GM12864 (cell line): ENCODE data around the gene ZNF638.
A peak's percentile ranks its signal among the peaks of the same experiment; 100 is the strongest.

Source experiments
- DNase-seq: peaks from one replicate; pipeline ENCODE4 v3.0.0-alpha.2; 2011; ENCODE audit warnings: low read depth
- H3K4me3 ChIP-seq: 2 replicates; pipeline ENCODE4 v1.5.1; 2011; ENCODE audit warnings: mild to moderate bottlenecking, low read depth, low read length, control low read depth
- CTCF ChIP-seq: IDR thresholded peaks from 2 replicates; pipeline ENCODE4 v1.5.1; 2011; ENCODE audit warnings: low read depth, mild to moderate bottlenecking, moderate library complexity, low read length, control low read depth, inconsistent platforms; ENCODE audit errors: missing control alignments

Gene ZNF638

GRCh38 chr2:71459084-71459431, 127.5 kb downstream of the ZNF638 start:
- DNase-seq: no peak
- H3K4me3 ChIP-seq: no peak overlapping the region
- no peak for TF ChIP-seq CTCF

GRCh38 chr2:71460056-71460455, 128.5 kb downstream of the ZNF638 start:
- no peak for TF ChIP-seq CTCF
- DNase-seq: no peak
- no peak overlapping the region for H3K4me3 ChIP-seq

- no peak for DNase-seq
- H3K4me3 ChIP-seq: no peak overlapping the region
- TF ChIP-seq CTCF: peak; percentile 62
Observed at GRCh38 chr2:71460595-71461303, 129.2 kb downstream of the ZNF638 start.

- no peak for TF ChIP-seq CTCF
- DNase-seq: no peak
- H3K4me3 ChIP-seq: no peak overlapping the region
Observed at GRCh38 chr2:71461304-71461671, 129.7 kb downstream of the ZNF638 start.

GRCh38 chr2:71462056-71462605, 130.5 kb downstream of the ZNF638 start:
- DNase-seq: no peak
- no peak overlapping the region for H3K4me3 ChIP-seq
- no peak for TF ChIP-seq CTCF

GRCh38 chr2:71462641-71463341, 131.2 kb downstream of the ZNF638 start:
- no peak overlapping the region for H3K4me3 ChIP-seq
- DNase-seq: no peak
- TF ChIP-seq CTCF: no peak

- no peak for TF ChIP-seq CTCF
- DNase-seq: no peak
- H3K4me3 ChIP-seq: no peak overlapping the region
Observed at GRCh38 chr2:71463342-71463654, 131.7 kb downstream of the ZNF638 start.
